GM12878 (cell line): ENCODE results near the gene DUSP10. TPM values are rescaled to one million over a fixed set of nuclear protein-coding genes. Genes with fewer than 3 reads are reported as not detected.

Source experiments
- BACH1 ChIP-seq: fragments of 450-650 bp; IDR thresholded peaks from 2 replicates; pipeline ENCODE4 v1.6.1; 2017; ENCODE audit warnings: mild to moderate bottlenecking, borderline replicate concordance
- CBX3 ChIP-seq: fragments of 200-600 bp; sonication (generic); IDR thresholded peaks from 2 replicates; pipeline ENCODE4 v1.6.1; 2016; ENCODE audit warnings: low read depth, borderline replicate concordance
- CREM ChIP-seq: IDR thresholded peaks from 2 replicates; pipeline ENCODE4 v1.6.1; 2014; ENCODE audit warnings: antibody characterized with exemption, low read depth
- EED ChIP-seq: sonication (generic); IDR thresholded peaks from 2 replicates; pipeline ENCODE4 v1.6.1; 2016; ENCODE audit warnings: antibody characterized with exemption, low read depth
- EGR1 ChIP-seq, 2 experiments: IDR thresholded peaks; 1 replicate in 1 of 2; 2 replicates in 1 of 2; pipeline ENCODE4 v1.6.1; 2011 to 2012; ENCODE audit warnings: low read depth in 2 of 2, low read length in 2 of 2, borderline replicate concordance in 1 of 2, mild to moderate bottlenecking in 1 of 2, moderate library complexity in 1 of 2
- FOXK2 ChIP-seq: fragments of 450-650 bp; IDR thresholded peaks from 2 replicates; pipeline ENCODE4 v1.6.1; 2017; ENCODE audit warnings: mild to moderate bottlenecking, moderate library complexity
- GATAD2B ChIP-seq: fragments of 450-650 bp; conservative IDR thresholded peaks from 2 replicates; pipeline ENCODE4 v1.6.1; 2017; ENCODE audit warnings: low read depth, mild to moderate bottlenecking, moderate library complexity
- HSF1 ChIP-seq: fragments of 150-350 bp; IDR thresholded peaks from 2 replicates; pipeline ENCODE4 v1.6.1; 2014; ENCODE audit warnings: mild to moderate bottlenecking, low read depth, low read length
- MYC ChIP-seq: IDR thresholded peaks from 2 replicates; pipeline ENCODE4 v1.6.1; 2011; ENCODE audit warnings: mild to moderate bottlenecking, low read length, moderate library complexity, inconsistent platforms; ENCODE audit not compliant: insufficient read depth, insufficient replicate concordance, insufficient read length, severe bottlenecking
- NBN ChIP-seq: fragments of 450-650 bp; IDR thresholded peaks from 2 replicates; pipeline ENCODE4 v1.6.1; 2016
- NFIC ChIP-seq: IDR thresholded peaks from 2 replicates; pipeline ENCODE4 v1.6.1; 2012; ENCODE audit warnings: low read depth, mild to moderate bottlenecking, inconsistent platforms, low read length, moderate library complexity
- NFYB ChIP-seq: IDR thresholded peaks from 2 replicates; pipeline ENCODE4 v1.6.1; 2011; ENCODE audit warnings: low read depth, mild to moderate bottlenecking, low read length, improper control_type of control experiment, moderate library complexity; ENCODE audit not compliant: insufficient read depth
- NR2C1 ChIP-seq: fragments of 450-650 bp; IDR thresholded peaks from 2 replicates; pipeline ENCODE4 v1.6.1; 2017; ENCODE audit warnings: antibody characterized with exemption, mild to moderate bottlenecking, moderate library complexity
- NRF1 ChIP-seq: conservative IDR thresholded peaks from 2 replicates; pipeline ENCODE4 v1.6.1; 2011; ENCODE audit warnings: mild to moderate bottlenecking, low read depth, low read length, improper control_type of control experiment
- PKNOX1 ChIP-seq: fragments of 450-650 bp; IDR thresholded peaks from 2 replicates; pipeline ENCODE4 v1.6.1; 2016; ENCODE audit warnings: mild to moderate bottlenecking
- SREBF2 ChIP-seq: IDR thresholded peaks from 2 replicates; pipeline ENCODE4 v1.6.1; 2012; ENCODE audit warnings: mild to moderate bottlenecking, low read length
- WRNIP1 ChIP-seq: IDR thresholded peaks from 2 replicates; pipeline ENCODE4 v1.6.1; 2011; ENCODE audit warnings: low read depth, low read length, improper control_type of control experiment, borderline replicate concordance
- ZBTB4 ChIP-seq: fragments of 450-650 bp; formaldehyde crosslinking; IDR thresholded peaks from 2 replicates; pipeline ENCODE4 v1.4.0; 2022; ENCODE audit warnings: mild to moderate bottlenecking, moderate library complexity
- ZNF217 ChIP-seq: fragments of 450-650 bp; IDR thresholded peaks from 2 replicates; pipeline ENCODE4 v1.6.1; 2017; ENCODE audit warnings: antibody characterized with exemption, mild to moderate bottlenecking
- ZNF622 ChIP-seq: fragments of 450-650 bp; IDR thresholded peaks from 2 replicates; pipeline ENCODE4 v1.6.1; 2017; ENCODE audit warnings: mild to moderate bottlenecking, inconsistent platforms
- polyA plus RNA-seq, 11 experiments: library from polyadenylated mRNA; depleted of rRNA in 4 of 11; unstranded in 6 of 11; stranded (reverse) in 5 of 11; fragments of >200 nt; fragmentation: Nextera tagmentation in 4 of 11; fragmentation: Illumina TruSeq in 1 of 11; extraction: Ambion mirVana in 4 of 11; extraction: Trizol in 1 of 11; gene quantifications; 1 replicate in 1 of 11; 2 replicates in 10 of 11; pipeline versions ENCODE4 v1.2.1 to v1.2.3, GENCODE V29; 2011 to 2016; ENCODE audit warnings: inconsistent platforms in 2 of 11, missing spikeins in 2 of 11, low read depth in 1 of 11
- total RNA-seq, 4 experiments: library from RNA; depleted of rRNA in 3 of 4; stranded (reverse); fragments of >200 nt in 3 of 4; fragmentation: Illumina TruSeq in 1 of 4; extraction: Trizol in 1 of 4; gene quantifications; 2 replicates each; pipeline versions ENCODE4 v1.2.1 to v1.2.3, GENCODE V29; 2013 to 2021
- TF ChIP-seq, protein P1 (sequence below): fragments of 450-650 bp; IDR thresholded peaks from 2 replicates; pipeline ENCODE4 v1.6.1; 2017; ENCODE audit warnings: antibody characterized with exemption, mild to moderate bottlenecking, moderate library complexity
- TF ChIP-seq, protein P2 (sequence below): IDR thresholded peaks from 2 replicates; pipeline ENCODE4 v1.6.1; 2011; ENCODE audit warnings: low read depth, mild to moderate bottlenecking, low read length, moderate library complexity, borderline replicate concordance; ENCODE audit errors: extremely low read depth

Gene DUSP10
- total and polyA plus RNA-seq, 10 of the 15 experiments (the other 5 are each of a cell fraction or from before 2014, with no cell fraction given), result 20.3 to 38.4 (median 27.8) TPM

DNA sequence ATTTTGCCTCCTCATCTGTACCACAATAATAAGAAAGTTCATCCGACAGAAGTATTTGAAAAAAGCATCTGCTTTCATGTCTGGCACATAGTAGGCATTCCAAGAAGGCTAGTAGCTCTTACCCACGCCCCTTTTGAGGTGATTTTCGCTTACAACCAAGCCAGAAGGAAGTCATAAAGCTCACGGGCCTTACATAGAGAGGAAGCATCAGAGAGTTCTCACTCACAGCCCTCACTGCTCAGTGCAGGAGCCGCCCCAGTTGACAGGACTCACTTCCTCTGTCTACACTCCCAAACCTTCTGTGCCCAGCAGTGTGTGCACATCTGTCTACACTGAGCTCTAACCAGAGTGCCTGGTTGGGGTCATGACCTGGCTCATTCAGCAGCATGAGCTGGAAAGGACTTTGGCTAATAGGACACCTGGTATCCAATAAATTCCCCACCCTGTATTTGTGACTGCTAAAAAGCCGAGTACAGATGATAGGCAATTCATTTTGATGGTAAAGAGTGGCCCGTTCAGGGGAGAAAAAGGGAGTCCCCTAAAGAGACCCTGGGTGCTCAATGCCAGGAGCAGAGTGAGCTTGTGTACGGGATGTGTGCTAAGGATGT is 36.8 kb upstream of the DUSP10 start (continued):
- TF ChIP-seq ZBTB4 (CRISPR knock-in tag) (no peak), SREBF2 (no peak), GATAD2B (no peak), NFIC (no peak; the same call in 1 of the 2 replicates), ZNF622 (no peak), NFYB (no peak), NBN (no peak), EED (peak; percentile 30; the same call in 1 of the 2 replicates), CREM (no peak), PKNOX1 (peak; percentile 9; the same call in 1 of the 2 replicates), ZNF217 (no peak; the same call in 1 of the 2 replicates), CBX3 (no peak), MYC (no peak), EGR1 (IDR thresholded peaks at IDR 0.05; ENCODE audit: borderline replicate concordance in 1 of 2, low read depth in 2 of 2, low read length in 2 of 2) (no peak; a peak in 1 of 3 replicates), NRF1 (no peak), WRNIP1 (no peak), HSF1 (no peak), FOXK2 (no peak), NR2C1 (no peak; the same call in 1 of the 2 replicates), BACH1 (no peak)
- TF ChIP-seq, protein P1, sequence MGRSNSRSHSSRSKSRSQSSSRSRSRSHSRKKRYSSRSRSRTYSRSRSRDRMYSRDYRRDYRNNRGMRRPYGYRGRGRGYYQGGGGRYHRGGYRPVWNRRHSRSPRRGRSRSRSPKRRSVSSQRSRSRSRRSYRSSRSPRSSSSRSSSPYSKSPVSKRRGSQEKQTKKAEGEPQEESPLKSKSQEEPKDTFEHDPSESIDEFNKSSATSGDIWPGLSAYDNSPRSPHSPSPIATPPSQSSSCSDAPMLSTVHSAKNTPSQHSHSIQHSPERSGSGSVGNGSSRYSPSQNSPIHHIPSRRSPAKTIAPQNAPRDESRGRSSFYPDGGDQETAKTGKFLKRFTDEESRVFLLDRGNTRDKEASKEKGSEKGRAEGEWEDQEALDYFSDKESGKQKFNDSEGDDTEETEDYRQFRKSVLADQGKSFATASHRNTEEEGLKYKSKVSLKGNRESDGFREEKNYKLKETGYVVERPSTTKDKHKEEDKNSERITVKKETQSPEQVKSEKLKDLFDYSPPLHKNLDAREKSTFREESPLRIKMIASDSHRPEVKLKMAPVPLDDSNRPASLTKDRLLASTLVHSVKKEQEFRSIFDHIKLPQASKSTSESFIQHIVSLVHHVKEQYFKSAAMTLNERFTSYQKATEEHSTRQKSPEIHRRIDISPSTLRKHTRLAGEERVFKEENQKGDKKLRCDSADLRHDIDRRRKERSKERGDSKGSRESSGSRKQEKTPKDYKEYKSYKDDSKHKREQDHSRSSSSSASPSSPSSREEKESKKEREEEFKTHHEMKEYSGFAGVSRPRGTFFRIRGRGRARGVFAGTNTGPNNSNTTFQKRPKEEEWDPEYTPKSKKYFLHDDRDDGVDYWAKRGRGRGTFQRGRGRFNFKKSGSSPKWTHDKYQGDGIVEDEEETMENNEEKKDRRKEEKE, result no peak
- TF ChIP-seq, protein P2, sequence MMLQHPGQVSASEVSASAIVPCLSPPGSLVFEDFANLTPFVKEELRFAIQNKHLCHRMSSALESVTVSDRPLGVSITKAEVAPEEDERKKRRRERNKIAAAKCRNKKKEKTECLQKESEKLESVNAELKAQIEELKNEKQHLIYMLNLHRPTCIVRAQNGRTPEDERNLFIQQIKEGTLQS, result no peak
